Mesenchymal stem cell (in vitro differentiated cells and primary cell): Measurements from ENCODE around the gene PLPP2.
"Not testable (repeated sequence)": the region's sequence is repeated elsewhere in the genome, so short reads cannot be mapped to it uniquely, and the experiment has no call there.

ENCODE experiments used
- DNase-seq: peaks from one replicate; pipeline ENCODE4 v3.0.0-alpha.2; 2013
- H2AFZ ChIP-seq: one replicate; pipeline ENCODE4 v1.6.1; 2013; ENCODE audit warnings: low read depth, mild to moderate bottlenecking, control low read depth, inconsistent platforms, low read length, moderate library complexity
- H2AK5ac ChIP-seq: 2 replicates; pipeline ENCODE4 v1.6.1; 2013; ENCODE audit warnings: low read length, moderate library complexity, mild to moderate bottlenecking, inconsistent platforms; ENCODE audit not compliant: severe bottlenecking
- H2BK120ac ChIP-seq: one replicate; pipeline ENCODE4 v1.6.1; 2013; ENCODE audit warnings: low read depth, mild to moderate bottlenecking, inconsistent platforms, low read length, moderate library complexity
- H2BK12ac ChIP-seq, 2 experiments: one replicate each; pipeline ENCODE4 v1.6.1; 2013; ENCODE audit warnings: inconsistent platforms in 2 of 2, low read length in 2 of 2, mild to moderate bottlenecking in 2 of 2, moderate library complexity in 2 of 2, control low read depth in 1 of 2
- H2BK15ac ChIP-seq: one replicate; pipeline ENCODE4 v1.6.1; 2013; ENCODE audit warnings: mild to moderate bottlenecking, low read depth, inconsistent platforms; ENCODE audit not compliant: poor library complexity, severe bottlenecking
- H2BK5ac ChIP-seq: 2 replicates; pipeline ENCODE4 v1.6.1; 2013; ENCODE audit warnings: low read depth, mild to moderate bottlenecking, low read length, control low read depth, inconsistent platforms; ENCODE audit not compliant: poor library complexity, severe bottlenecking
- H3K14ac ChIP-seq, 2 experiments: one replicate each; pipeline ENCODE4 v1.6.1; 2013; ENCODE audit warnings: inconsistent platforms in 2 of 2, low read length in 2 of 2, control low read depth in 1 of 2, mild to moderate bottlenecking in 1 of 2, moderate library complexity in 1 of 2
- H3K18ac ChIP-seq, 2 experiments: one replicate each; pipeline ENCODE4 v1.6.1; 2013; ENCODE audit warnings: inconsistent platforms in 2 of 2, low read length in 2 of 2, control low read depth in 1 of 2, low read depth in 1 of 2, mild to moderate bottlenecking in 1 of 2
- H3K23ac ChIP-seq, 2 experiments: one replicate each; pipeline ENCODE4 v1.6.1; 2013; ENCODE audit warnings: inconsistent platforms in 2 of 2, low read length in 2 of 2, mild to moderate bottlenecking in 2 of 2, moderate library complexity in 2 of 2, control low read depth in 1 of 2
- H3K27ac ChIP-seq: 2 replicates; pipeline ENCODE4 v1.5.1; 2013; ENCODE audit warnings: mild to moderate bottlenecking, moderate library complexity, low read length, control low read depth, inconsistent platforms; ENCODE audit not compliant: poor library complexity, severe bottlenecking
- H3K27me3 ChIP-seq, 2 experiments: 2 replicates each; pipeline versions ENCODE4 v1.6.1 to v1.7.0; 2013; ENCODE audit warnings: low read length in 2 of 2, mild to moderate bottlenecking in 2 of 2, moderate library complexity in 2 of 2, control low read depth in 1 of 2, inconsistent platforms in 1 of 2; ENCODE audit not compliant: control insufficient read depth in 1 of 2, insufficient read depth in 1 of 2
- H3K36me3 ChIP-seq, 2 experiments: 2 replicates each; pipeline versions ENCODE4 v1.6.1 to v1.7.0; 2013; ENCODE audit warnings: low read length in 2 of 2, control low read depth in 1 of 2, inconsistent platforms in 1 of 2, low read depth in 1 of 2, mild to moderate bottlenecking in 1 of 2; ENCODE audit not compliant: insufficient read depth in 2 of 2, control insufficient read depth in 1 of 2
- H3K4ac ChIP-seq, 2 experiments: one replicate each; pipeline ENCODE4 v1.6.1; 2013; ENCODE audit warnings: inconsistent platforms in 2 of 2, low read length in 2 of 2, mild to moderate bottlenecking in 2 of 2, moderate library complexity in 2 of 2, control low read depth in 1 of 2, low read depth in 1 of 2
- H3K4me1 ChIP-seq: 2 replicates; pipeline ENCODE4 v1.6.1; 2013; ENCODE audit warnings: low read depth, low read length, control low read depth; ENCODE audit not compliant: control insufficient read depth, insufficient read depth
- H3K4me2 ChIP-seq: 2 replicates; pipeline ENCODE4 v1.6.1; 2013; ENCODE audit warnings: low read length, mild to moderate bottlenecking, inconsistent platforms; ENCODE audit not compliant: poor library complexity, severe bottlenecking
- H3K4me3 ChIP-seq, 2 experiments: 2 replicates each; pipeline versions ENCODE4 v1.5.1 to v1.7.0; 2013; ENCODE audit warnings: low read length in 2 of 2, mild to moderate bottlenecking in 2 of 2, control low read depth in 1 of 2, low read depth in 1 of 2; ENCODE audit not compliant: insufficient read depth in 1 of 2
- H3K79me1 ChIP-seq: replicated peaks from 2 replicates; pipeline ENCODE4 v1.6.1; 2013; ENCODE audit warnings: mild to moderate bottlenecking, control low read depth, low read length, inconsistent platforms; ENCODE audit not compliant: poor library complexity, severe bottlenecking
- H3K9ac ChIP-seq: 2 replicates; pipeline ENCODE4 v1.7.0; 2013; ENCODE audit warnings: mild to moderate bottlenecking, low read length, moderate library complexity
- H3K9me3 ChIP-seq: 2 replicates; pipeline ENCODE4 v1.7.0; 2013; ENCODE audit warnings: mild to moderate bottlenecking, low read length; ENCODE audit not compliant: control insufficient read depth
- H4K8ac ChIP-seq: one replicate; pipeline ENCODE4 v1.6.1; 2013; ENCODE audit warnings: inconsistent platforms, mild to moderate bottlenecking, low read length, moderate library complexity
- H4K91ac ChIP-seq: one replicate; pipeline ENCODE4 v1.6.1; 2013; ENCODE audit warnings: mild to moderate bottlenecking, low read length, inconsistent platforms
- whole genome bisulfite sequencing: methylation state at CpG from one replicate; pipeline ENCODE4 v1.1.7; 2013; ENCODE audit warnings: mixed read lengths; 5-methylcytosine and 5-hydroxymethylcytosine counted together

Gene PLPP2

GRCh38 chr19:262125-262524 lies 29.1 kb downstream of the PLPP2 start:
- Histone ChIP-seq H3K4me2 (no peak overlapping the region), H3K9me3 (no peaks in the 10 kb centered on the region), H3K18ac (no peak overlapping the region), H3K27ac (no peak overlapping the region), H3K9ac (no peak overlapping the region), H2BK12ac (no peak overlapping the region), H2AFZ (no peak overlapping the region), H3K4ac (no peak overlapping the region), H4K91ac (no peak overlapping the region), H3K23ac (no peak overlapping the region), H2BK5ac (no peak overlapping the region), H4K8ac (no peak overlapping the region), H3K79me1 (no peaks in the 10 kb centered on the region), H3K27me3 (peaks cover 12 to 39% of the 10 kb centered on the region in 2 experiments), H3K14ac (no peak overlapping the region), H2BK120ac (no peak overlapping the region), H2BK15ac (no peak overlapping the region), H3K36me3 (no peaks in the 10 kb centered on the region), H3K4me3 (no peak overlapping the region), H3K4me1 (peaks cover 3% of the 10 kb centered on the region), H2AK5ac (no peak overlapping the region)
- no peak for DNase-seq
- WGBS = no CpG with 5 or more reads among the region's 1 CpG

GRCh38 chr19:256804-257203 lies 34.4 kb downstream of the PLPP2 start:
- H3K79me1 ChIP-seq, H3K23ac ChIP-seq: not testable (repeated sequence)

GRCh38 chr19:252421-253186 lies 38.6 kb downstream of the PLPP2 start:
- not testable (repeated sequence) for H3K14ac ChIP-seq, H2BK12ac ChIP-seq, H3K23ac ChIP-seq, H2BK5ac ChIP-seq, H3K79me1 ChIP-seq, H3K4me1 ChIP-seq, H2BK120ac ChIP-seq, H3K4me2 ChIP-seq, DNase-seq, H2AK5ac ChIP-seq, H3K9ac ChIP-seq, H3K27ac ChIP-seq, H3K9me3 ChIP-seq, H4K8ac ChIP-seq, H3K36me3 ChIP-seq, H2BK15ac ChIP-seq, H3K4me3 ChIP-seq, H2AFZ ChIP-seq, H3K4ac ChIP-seq, H3K18ac ChIP-seq, H4K91ac ChIP-seq
- WGBS = 26% methylated on average over 1 of the region's 7 CpGs
- peaks cover 7 to 16% of the 10 kb centered on the region in 2 experiments for H3K27me3 ChIP-seq

More at GRCh38 chr19:256804-257203, 34.4 kb downstream of the PLPP2 start:
- not testable (repeated sequence) for H3K9ac ChIP-seq, H3K14ac ChIP-seq, DNase-seq, H3K4me2 ChIP-seq, H3K36me3 ChIP-seq, H3K27ac ChIP-seq, H2BK12ac ChIP-seq, H2BK120ac ChIP-seq, H2AFZ ChIP-seq, H3K9me3 ChIP-seq, H2BK5ac ChIP-seq, H2BK15ac ChIP-seq, H2AK5ac ChIP-seq, H4K91ac ChIP-seq, H3K4me1 ChIP-seq, H3K18ac ChIP-seq, H4K8ac ChIP-seq, H3K4me3 ChIP-seq, H3K4ac ChIP-seq
- H3K27me3 ChIP-seq = peaks cover 7 to 22% of the 10 kb centered on the region in 2 experiments
- WGBS = 78% methylated on average over 3 of the region's 3 CpGs

- no peak overlapping the region for H3K23ac ChIP-seq
- no peak overlapping the region for H4K91ac ChIP-seq
- no peaks in the 10 kb centered on the region for H3K27me3 ChIP-seq
- H2BK15ac ChIP-seq = no peak overlapping the region
- no peak overlapping the region for H3K14ac ChIP-seq
- no peak overlapping the region for H2BK12ac ChIP-seq
- H3K4ac ChIP-seq = no peak overlapping the region
- H3K4me1 ChIP-seq = no peaks in the 10 kb centered on the region
- no peak overlapping the region for H2AFZ ChIP-seq
- no peak overlapping the region for H3K18ac ChIP-seq
- H2BK120ac ChIP-seq = no peak overlapping the region
- H3K4me2 ChIP-seq = no peak overlapping the region
- H3K79me1 ChIP-seq = no peaks in the 10 kb centered on the region
- no peak for DNase-seq
- no peak overlapping the region for H3K9ac ChIP-seq
- H3K27ac ChIP-seq = no peak overlapping the region
- no peaks in the 10 kb centered on the region for H3K9me3 ChIP-seq
- H3K36me3 ChIP-seq = no peaks in the 10 kb centered on the region
- H3K4me3 ChIP-seq = no peak overlapping the region
- no peak overlapping the region for H4K8ac ChIP-seq
- 95% methylated on average over 46 of the region's 48 CpGs for WGBS
- H2BK5ac ChIP-seq = no peak overlapping the region
- H2AK5ac ChIP-seq = no peak overlapping the region
Observed at GRCh38 chr19:246551-246950, 44.7 kb downstream of the PLPP2 start.
